H1 (cell line): ENCODE data around the gene CDK13. TPM values are rescaled to one million over a fixed set of nuclear protein-coding genes. Genes with fewer than 3 reads are reported as not detected.
A peak's percentile ranks its signal among the peaks of the same experiment; 100 is the strongest.

Source experiments
- CTCF ChIA-PET: fragments of 300-600 bp; sonication (Branson Sonifier 250); formaldehyde crosslinking; loops from one replicate; lab custom pipeline; 2021; ENCODE audit not compliant: partially characterized antibody; lab: Charles Lee
- POLR2A ChIA-PET: fragments of 300-600 bp; sonication (Branson Sonifier 250); formaldehyde crosslinking; loops from one replicate; lab custom pipeline; 2021; ENCODE audit warnings: inconsistent platforms; ENCODE audit not compliant: partially characterized antibody; lab: Charles Lee
- DNase-seq, 2 experiments: peaks; one replicate each; pipeline versions ENCODE4 v3.0.0 to v3.0.0-alpha.2; 2010 to 2022; ENCODE audit warnings: low spot score in 2 of 2, low read depth in 1 of 2, mixed read lengths in 1 of 2
- FAIRE-seq: peaks from 2 replicates; lab custom pipeline; 2011; peaks lifted over from hg19 to GRCh38; lab: Jason Lieb, UNC
- H2AFZ ChIP-seq: 2 replicates; pipeline ENCODE4 v1.8.1; 2012; ENCODE audit warnings: low read length, inconsistent platforms
- H2AK5ac ChIP-seq: 2 replicates; pipeline ENCODE4 v1.6.1; 2013; ENCODE audit warnings: low read depth, low read length
- H2BK120ac ChIP-seq: replicated peaks from 2 replicates; pipeline ENCODE3; 2013; ENCODE audit warnings: low read depth, low read length, inconsistent platforms
- H2BK12ac ChIP-seq: 2 replicates; pipeline ENCODE4 v1.6.1; 2013; ENCODE audit warnings: low read depth, low read length
- H2BK15ac ChIP-seq: 2 replicates; pipeline ENCODE4 v1.6.1; 2013; ENCODE audit warnings: low read length
- H2BK20ac ChIP-seq: 2 replicates; pipeline ENCODE4 v1.6.1; 2013; ENCODE audit warnings: low read length
- H2BK5ac ChIP-seq: 2 replicates; pipeline ENCODE4 v1.6.1; 2013; ENCODE audit warnings: low read depth, low read length
- H3K14ac ChIP-seq: 2 replicates; pipeline ENCODE4 v1.6.1; 2013; ENCODE audit warnings: inconsistent platforms; ENCODE audit not compliant: insufficient read length
- H3K18ac ChIP-seq: 2 replicates; pipeline ENCODE4 v1.6.1; 2013; ENCODE audit warnings: low read length; ENCODE audit errors: extremely low read depth
- H3K23ac ChIP-seq: 2 replicates; pipeline ENCODE4 v1.6.1; 2013; ENCODE audit warnings: inconsistent platforms; ENCODE audit not compliant: insufficient read length
- H3K23me2 ChIP-seq: 2 replicates; pipeline ENCODE4 v1.6.1; 2013; ENCODE audit warnings: low read depth, low read length
- H3K27ac ChIP-seq: 2 replicates; pipeline ENCODE4 v1.6.1; 2011; ENCODE audit warnings: low read depth, low read length, inconsistent platforms
- H3K27me3 ChIP-seq, 4 experiments: replicated peaks in 1 of 4; 1 replicate in 1 of 4; 2 replicates in 3 of 4; pipeline versions ENCODE4 v1.6.1 to v1.8.1; 2011 to 2013; ENCODE audit warnings: low read length in 3 of 4, mild to moderate bottlenecking in 3 of 4, inconsistent platforms in 2 of 4, mixed read lengths in 2 of 4, moderate library complexity in 1 of 4; ENCODE audit not compliant: control insufficient read depth in 3 of 4, insufficient read depth in 3 of 4; ENCODE audit errors: extremely low read depth in 1 of 4
- H3K36me3 ChIP-seq, 4 experiments: 2 replicates each; pipeline versions ENCODE4 v1.6.1 to v1.8.1; 2011 to 2013; ENCODE audit warnings: mild to moderate bottlenecking in 4 of 4, low read length in 3 of 4, moderate library complexity in 2 of 4, control low read depth in 1 of 4, inconsistent platforms in 1 of 4; ENCODE audit not compliant: insufficient read depth in 4 of 4, control insufficient read depth in 2 of 4
- H3K4ac ChIP-seq: replicated peaks from 2 replicates; pipeline ENCODE3; 2013; ENCODE audit warnings: low read length, low read depth, mixed read lengths, inconsistent platforms; ENCODE audit not compliant: insufficient read length
- H3K4me1 ChIP-seq, 4 experiments: replicated peaks in 1 of 4; 1 replicate in 1 of 4; 2 replicates in 3 of 4; pipeline versions ENCODE4 v1.6.1 to v1.8.1; 2011 to 2013; ENCODE audit warnings: low read length in 3 of 4, inconsistent platforms in 2 of 4, mixed read lengths in 1 of 4; ENCODE audit not compliant: insufficient read depth in 4 of 4, control insufficient read depth in 3 of 4
- H3K4me2 ChIP-seq, 2 experiments: 2 replicates each; pipeline versions ENCODE4 v1.6.1 to v1.8.1; 2011 to 2013; ENCODE audit warnings: low read depth in 2 of 2, low read length in 2 of 2, control low read depth in 1 of 2, inconsistent platforms in 1 of 2, mild to moderate bottlenecking in 1 of 2; ENCODE audit not compliant: insufficient read depth in 1 of 2
- H3K4me3 ChIP-seq, 4 experiments: fragments of 200-600, 300-600 bp in 1 of 4; sonication (generic), shearing (Covaris generic), sonication (Bioruptor Twin) in 1 of 4; 2 replicates each; pipeline versions ENCODE4 v1.5.1 to v1.8.1; 2011 to 2016; ENCODE audit warnings: low read length in 4 of 4, low read depth in 3 of 4, control low read depth in 2 of 4, inconsistent platforms in 2 of 4, mild to moderate bottlenecking in 2 of 4, mixed read lengths in 1 of 4, moderate library complexity in 1 of 4; ENCODE audit not compliant: insufficient read depth in 2 of 4; ENCODE audit errors: extremely low read depth in 1 of 4
- H3K56ac ChIP-seq: replicated peaks from 2 replicates; pipeline ENCODE3; 2013; ENCODE audit warnings: low read depth, mild to moderate bottlenecking, mixed read lengths, low read length, inconsistent platforms; ENCODE audit not compliant: insufficient read length
- H3K79me1 ChIP-seq: 2 replicates; pipeline ENCODE4 v1.6.1; 2013; ENCODE audit warnings: low read depth, low read length, control low read depth
- H3K79me2 ChIP-seq, 2 experiments: 2 replicates each; pipeline versions ENCODE4 v1.6.1 to v1.8.1; 2012 to 2013; ENCODE audit warnings: low read length in 2 of 2, mild to moderate bottlenecking in 2 of 2, inconsistent platforms in 1 of 2; ENCODE audit not compliant: insufficient read depth in 2 of 2, control insufficient read depth in 1 of 2
- H3K9ac ChIP-seq, 4 experiments: replicated peaks in 1 of 4; 1 replicate in 1 of 4; 2 replicates in 3 of 4; pipeline versions ENCODE4 v1.6.1 to v1.8.1; 2011 to 2013; ENCODE audit warnings: low read depth in 3 of 4, low read length in 3 of 4, control low read depth in 2 of 4, mild to moderate bottlenecking in 2 of 4, moderate library complexity in 2 of 4, inconsistent platforms in 1 of 4; ENCODE audit errors: extremely low read depth in 1 of 4
- H3K9me3 ChIP-seq, 2 experiments: 2 replicates each; pipeline versions ENCODE4 v1.6.1 to v1.8.1; 2012 to 2013; ENCODE audit warnings: mild to moderate bottlenecking in 2 of 2, moderate library complexity in 2 of 2, control low read depth in 1 of 2, inconsistent platforms in 1 of 2, low read depth in 1 of 2, low read length in 1 of 2, mixed read lengths in 1 of 2; ENCODE audit not compliant: insufficient read depth in 2 of 2
- H4K20me1 ChIP-seq, 2 experiments: replicated peaks in 1 of 2; 2 replicates each; pipeline versions ENCODE3 to v1.8.1; 2011 to 2013; ENCODE audit warnings: inconsistent platforms in 2 of 2, low read length in 2 of 2, mild to moderate bottlenecking in 1 of 2; ENCODE audit not compliant: insufficient read depth in 2 of 2, control insufficient read depth in 1 of 2
- H4K5ac ChIP-seq: 2 replicates; pipeline ENCODE4 v1.6.1; 2013; ENCODE audit warnings: low read length, low read depth, mixed read lengths, inconsistent platforms; ENCODE audit not compliant: insufficient read length
- H4K8ac ChIP-seq: 2 replicates; pipeline ENCODE4 v1.8.0; 2013; ENCODE audit warnings: mild to moderate bottlenecking, moderate library complexity, low read length, inconsistent platforms; ENCODE audit not compliant: insufficient read depth; ENCODE audit errors: extremely low read depth
- H4K91ac ChIP-seq: replicated peaks from 2 replicates; pipeline ENCODE3; 2013; ENCODE audit warnings: low read length, mixed read lengths, inconsistent platforms; ENCODE audit not compliant: insufficient read length
- CBX8 ChIP-seq: fragments of 300-800, 300-1000 bp; sonication (generic); IDR thresholded peaks from 2 replicates; pipeline ENCODE4 v1.7.1; 2016; ENCODE audit warnings: low read depth, low read length, borderline replicate concordance
- EZH2 ChIP-seq: fragments of 200-600 bp; sonication (generic); IDR thresholded peaks from 2 replicates; pipeline ENCODE4 v1.7.1; 2012; ENCODE audit warnings: low read depth, mild to moderate bottlenecking, moderate library complexity, low read length, inconsistent platforms; ENCODE audit not compliant: severe bottlenecking
- HDAC2 ChIP-seq, 2 experiments: fragments of 300-600 bp in 1 of 2; sonication (generic) in 1 of 2; IDR thresholded peaks; 2 replicates each; pipeline ENCODE4 v1.6.1; 2011 to 2012; ENCODE audit warnings: low read depth in 2 of 2, low read length in 2 of 2, mild to moderate bottlenecking in 2 of 2, moderate library complexity in 2 of 2, borderline replicate concordance in 1 of 2, inconsistent platforms in 1 of 2
- RNF2 ChIP-seq: fragments of 200-900, 300-1000 bp; sonication (generic); IDR thresholded peaks from 2 replicates; pipeline ENCODE4 v1.7.1; 2016; ENCODE audit warnings: borderline replicate concordance, low read depth, mild to moderate bottlenecking, antibody characterized with exemption, low read length; ENCODE audit not compliant: poor library complexity, severe bottlenecking; ENCODE audit errors: missing control alignments
- SP2 ChIP-seq: IDR thresholded peaks from 2 replicates; pipeline ENCODE4 v1.6.1; 2012; ENCODE audit warnings: mild to moderate bottlenecking, low read length, inconsistent platforms
- SP4 ChIP-seq: IDR thresholded peaks from 2 replicates; pipeline ENCODE4 v1.6.1; 2012; ENCODE audit warnings: low read length, inconsistent platforms
- TAF7 ChIP-seq: optimal IDR thresholded peaks from 2 replicates; pipeline ENCODE3; 2011; ENCODE audit warnings: low read depth, mild to moderate bottlenecking, inconsistent platforms, low read length, moderate library complexity, borderline replicate concordance
- WGBS, 2 experiments: shearing (Covaris generic) in 1 of 2; methylation state at CpG; one replicate each; pipeline versions ENCODE4 v1.1.6 to v1.1.7; 2013 to 2015; ENCODE audit warnings: low lambda C conversion rate in 2 of 2, mixed read lengths in 2 of 2, inconsistent platforms in 1 of 2, low coverage in 1 of 2, missing lambda C conversion rate in 1 of 2; ENCODE audit not compliant: insufficient replicate concordance in 2 of 2, insufficient coverage in 1 of 2, insufficient read length in 1 of 2; ENCODE audit errors: extremely low coverage in 1 of 2, missing lambda C conversion rate in 1 of 2; 5-methylcytosine and 5-hydroxymethylcytosine counted together
- polyA plus RNA-seq, 7 experiments: library from polyadenylated mRNA; depleted of rRNA in 3 of 7; stranded (reverse) in 5 of 7; unstranded in 2 of 7; fragments of >200 nt in 5 of 7; fragments of 200-250 nt in 2 of 7; gene quantifications; 1 replicate in 5 of 7; 2 replicates in 1 of 7; 4 replicates in 1 of 7; pipeline versions ENCODE4 v1.2.1 to v1.2.3, GENCODE V29; 2011 to 2013; ENCODE audit warnings: missing spikeins in 2 of 7, mixed read lengths in 2 of 7
- total RNA-seq: library from RNA; stranded (reverse); fragmentation: NEBNext Ultra II Directional; extraction: Animal tissue kit (Norgen Biotek cat#: 25700); gene quantifications from 2 replicates; pipeline ENCODE4 v1.2.1, GENCODE V29; 2021

The CDK13 gene
- total and polyA plus RNA-seq, 2 of the 8 experiments (the other 6 are each of a cell fraction or from before 2014, with no cell fraction given), result 22.6 to 49.5 TPM

GRCh38 chr7:39952803-39953202 is 2.7 kb downstream of the CDK13 start:
- Histone ChIP-seq H2BK5ac (no peak overlapping the region), H3K36me3 (no peaks in the 10 kb centered on the region), H4K91ac (no peak overlapping the region), H3K14ac (no peak overlapping the region), H3K23ac (no peak overlapping the region), H3K56ac (no peak overlapping the region), H3K79me1 (0 out of 2 replicates have a peak, but pooled peaks cover 3% of the 10 kb centered on the region), H3K4ac (no peak overlapping the region), H3K23me2 (peaks cover 3% of the 10 kb centered on the region), H2BK20ac (no peak overlapping the region), H2BK120ac (no peak overlapping the region), H3K27ac (no peak overlapping the region), H2AFZ (no peak overlapping the region), H4K8ac (no peak overlapping the region), H2BK15ac (no peak overlapping the region), H3K18ac (no peak overlapping the region), H3K79me2 (peaks cover 20 to 67% of the 10 kb centered on the region in 2 experiments), H3K4me3 (peak overlapping the region in 3 of 4 experiments; percentile 83 to 91 (median 87); a peak in 7 of 8 replicates), H3K4me2 (peak overlapping the region; percentile 72 to 74), H2BK12ac (no peak overlapping the region), H4K20me1 (peaks cover 16 to 21% of the 10 kb centered on the region in 2 experiments), H2AK5ac (no peak overlapping the region), H4K5ac (no peak overlapping the region), H3K9ac (no peak overlapping the region), H3K4me1 (no peaks in the 10 kb centered on the region; a peak in 4 of 7 replicates), H3K9me3 (no peaks in the 10 kb centered on the region), H3K27me3 (no peaks in the 10 kb centered on the region)
- FAIRE-seq (no peak), DNase-seq (no peak)
- no peak for TF ChIP-seq CBX8
- TF ChIP-seq EZH2, result no peak
- no peak for TF ChIP-seq HDAC2 (IDR thresholded peaks at IDR 0.05; ENCODE audit: borderline replicate concordance in 1 of 2, low read depth in 2 of 2, low read length in 2 of 2)
- no peak for TF ChIP-seq TAF7
- no peak for TF ChIP-seq SP4
- no peak for TF ChIP-seq RNF2
- TF ChIP-seq SP2, result no peak
- ChIA-PET POLR2A (interaction anchor here (1.9 kb wide), 1 partner anchor 12 kb away, joined by 3 read pairs; no protein-coding TSS in a partner anchor), CTCF (interaction anchor here (0.8 to 2.5 kb wide), 4 partner anchors 68 to 146 kb away, joined by 3 to 8 read pairs (median 3); no protein-coding TSS in a partner anchor)
- 41% methylated on average over 3 of the region's 3 CpGs; no CpG with 5 or more reads in 1 of the 2 experiments for WGBS, 2 experiments
